Stimulated activated CD4-positive, alpha-beta T cell treated with anti-CD3 and anti-CD28 coated beads, TNF-alpha, amount 100 ng/mL, for 1 hour (primary cell): Measurements from ENCODE around the gene PI4KA.

Source experiments
- DNase-seq, 3 donors: peaks; one replicate each; pipeline ENCODE4 v3.0.0-alpha.2; 2020; ENCODE audit warnings: low read depth in 3 of 3, low spot score in 1 of 3

PI4KA gene

GRCh38 chr22:20818471-20818870 lies 40.1 kb downstream of the PI4KA start:
- DNase-seq, result no peak

DNA sequence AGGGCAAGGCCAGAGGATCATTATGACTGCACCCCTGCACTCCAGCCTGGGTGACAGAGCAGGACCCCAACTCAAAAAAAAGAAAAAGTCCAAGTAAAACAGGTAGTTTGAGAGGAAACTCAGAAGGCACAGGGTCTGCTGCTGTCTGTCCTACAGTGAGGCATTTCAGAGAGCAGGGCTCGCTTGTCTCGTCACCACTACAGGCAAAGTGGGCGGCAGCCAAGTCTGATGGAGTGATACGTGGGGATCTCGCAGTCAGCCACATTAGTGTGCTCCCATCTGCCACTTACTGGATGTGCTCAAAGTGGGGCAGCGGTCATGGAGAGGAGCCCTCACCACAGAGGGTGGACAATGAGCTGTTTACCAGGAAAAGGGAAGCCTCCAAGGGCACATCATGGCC lies 42.1 kb downstream of the PI4KA start:
- DNase-seq, result no peak

GRCh38 chr22:20815477-20816050 lies 43.0 kb downstream of the PI4KA start:
- DNase-seq, result no peak

DNA sequence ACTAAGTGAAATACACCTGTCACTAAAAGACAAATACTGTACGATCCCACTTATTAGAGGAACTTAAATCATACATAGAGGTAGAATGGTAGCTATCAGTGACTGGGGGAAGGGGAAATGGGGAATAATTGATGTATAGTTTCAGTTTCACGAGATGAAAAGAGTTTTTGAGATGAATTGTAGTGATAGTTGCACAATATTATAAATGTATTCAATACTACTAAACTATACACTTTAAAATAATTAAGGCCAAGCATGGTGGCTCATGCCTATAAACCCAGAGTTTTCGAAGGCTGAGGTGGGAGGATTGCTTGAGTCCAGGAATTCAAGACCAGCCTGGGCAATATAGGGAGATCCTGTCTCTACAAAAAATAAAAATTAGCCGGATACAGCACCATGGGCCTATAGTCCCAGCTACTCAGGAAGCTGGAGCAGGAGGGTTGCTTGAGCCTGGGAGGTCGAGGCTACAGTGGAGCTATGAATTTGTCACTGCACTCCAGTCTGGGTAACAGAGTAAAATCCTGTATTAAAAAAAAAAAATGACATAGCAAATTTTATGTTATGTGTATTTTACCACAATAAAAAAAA lies 44.3 kb downstream of the PI4KA start:
- DNase-seq, result no peak

- DNase-seq, result no peak
Measured at GRCh38 chr22:20813056-20813455, 45.6 kb downstream of the PI4KA start.

DNA sequence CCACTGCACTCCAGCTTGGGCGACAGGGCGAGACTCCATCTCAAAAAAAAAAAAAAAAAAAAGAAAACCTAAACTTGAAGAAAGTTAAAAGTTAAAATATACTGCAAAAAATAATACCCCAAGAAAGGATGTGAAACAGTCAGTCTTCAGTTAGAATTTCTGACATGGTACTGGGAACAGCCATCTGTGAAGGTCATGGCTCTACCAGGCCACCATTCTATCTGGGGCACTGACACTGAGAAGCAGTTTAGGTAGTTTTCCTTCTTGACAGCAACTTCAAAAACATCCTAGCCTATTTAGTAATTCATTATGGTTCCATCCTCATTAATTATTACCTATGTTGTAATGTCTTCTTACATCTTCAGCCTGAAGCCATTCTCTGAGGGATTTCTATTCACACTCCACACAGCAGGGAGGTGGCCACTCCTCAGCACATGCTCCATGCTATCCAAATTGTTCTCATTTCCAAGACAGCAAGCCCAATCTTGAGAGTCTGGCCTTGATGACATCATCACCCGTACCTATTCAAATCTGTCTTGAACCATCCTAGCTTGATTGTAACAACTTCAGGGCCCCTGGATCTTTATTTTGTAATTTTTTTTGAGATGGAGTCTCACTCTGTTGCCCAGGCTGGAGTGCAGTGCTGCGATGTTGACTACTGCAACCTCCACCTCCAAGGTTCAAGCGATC lies 46.5 kb downstream of the PI4KA start:
- DNase-seq, result no peak

- DNase-seq, result no peak
Measured at GRCh38 chr22:20811171-20811570, 47.4 kb downstream of the PI4KA start.

- DNase-seq, result no peak
Measured at GRCh38 chr22:20810645-20811044, 48.0 kb downstream of the PI4KA start.

DNA sequence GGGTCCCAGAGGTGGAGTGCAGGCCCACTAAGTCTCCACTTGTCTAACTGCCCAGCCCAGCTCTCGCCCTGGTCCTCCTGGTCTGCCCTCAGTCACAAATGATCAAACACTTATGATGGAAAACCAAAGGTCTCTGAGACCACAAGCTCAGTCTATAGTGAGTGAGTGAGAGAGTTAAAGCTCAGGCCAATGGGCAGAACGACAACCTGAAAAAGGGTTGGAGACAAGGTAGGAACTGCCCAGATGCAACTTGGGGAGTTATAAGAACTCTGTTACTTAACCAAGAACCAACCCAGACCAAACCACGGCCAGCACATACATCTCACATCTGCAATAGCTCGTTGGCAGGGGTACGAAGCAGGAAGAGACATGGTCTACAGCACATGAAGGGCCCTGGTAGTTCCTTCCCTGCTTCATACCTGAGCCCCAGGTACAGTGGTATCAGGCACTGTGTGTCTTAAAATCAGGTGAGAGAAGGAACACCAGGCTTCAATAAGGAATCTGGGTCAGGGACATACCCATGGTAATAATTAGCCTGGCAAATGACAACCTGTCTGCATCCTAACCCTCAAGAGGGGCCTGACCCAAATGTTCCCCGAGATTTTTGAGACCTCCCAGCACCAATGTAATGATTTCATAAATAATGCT lies 48.9 kb downstream of the PI4KA start:
- DNase-seq, result no peak

GRCh38 chr22:20808844-20809243 lies 49.8 kb downstream of the PI4KA start:
- DNase-seq, result no peak

DNA sequence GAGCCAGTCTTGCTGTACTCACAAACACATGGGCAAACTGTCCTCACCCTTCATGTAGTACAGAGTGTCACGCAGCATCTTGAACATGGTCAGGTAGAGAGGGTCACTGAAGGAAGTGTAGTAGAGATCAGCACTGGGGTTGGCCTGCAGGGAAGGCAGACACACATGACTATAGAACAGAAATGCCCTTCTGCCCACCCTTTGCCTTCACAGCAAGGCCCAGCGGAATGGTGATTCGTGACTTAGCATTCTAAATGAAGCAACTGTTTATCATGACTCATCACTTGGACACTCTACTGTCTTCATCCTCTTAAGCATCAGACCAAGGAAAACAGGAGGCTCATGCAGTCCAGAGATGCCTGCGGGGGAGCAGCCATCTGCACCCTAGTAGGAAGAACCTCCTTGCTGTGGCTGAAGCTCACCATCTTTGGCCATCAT lies 51.3 kb downstream of the PI4KA start:
- DNase-seq, result no peak

- DNase-seq, result no peak
Measured at GRCh38 chr22:20805972-20806471, 52.6 kb downstream of the PI4KA start.

GRCh38 chr22:20804650-20805049 lies 54.0 kb downstream of the PI4KA start:
- DNase-seq, result no peak

DNA sequence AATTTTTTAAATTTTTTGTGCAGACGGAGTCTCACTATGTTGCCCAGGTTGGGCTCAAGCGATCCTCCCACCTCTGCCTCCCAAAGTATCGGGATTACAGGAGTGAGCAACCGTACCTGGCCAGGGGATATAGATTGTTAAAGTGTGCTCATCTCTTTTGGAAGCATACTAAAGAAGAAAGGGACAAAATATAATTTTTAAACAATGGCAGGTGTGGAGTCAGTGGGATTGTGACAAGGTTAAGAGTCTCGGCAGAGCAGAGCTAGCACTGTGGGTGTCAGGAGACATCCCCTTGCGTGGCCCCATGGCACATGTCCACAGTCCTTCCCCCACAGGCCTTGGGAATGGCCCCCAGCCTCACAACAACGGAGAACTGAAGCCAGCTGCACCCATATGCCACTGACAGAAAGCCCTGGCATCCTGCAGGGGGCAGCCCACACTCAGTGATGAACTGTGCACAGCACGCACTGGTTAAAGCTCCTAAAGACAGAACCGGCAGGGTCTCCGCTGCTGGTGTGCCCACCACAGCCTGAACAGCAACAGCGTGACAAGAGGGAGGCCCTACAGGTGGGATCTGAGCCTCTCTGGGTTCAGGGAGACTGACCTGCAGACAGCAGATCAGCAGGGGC lies 54.8 kb downstream of the PI4KA start:
- DNase-seq, result peak in 1 of 3 donors; percentile 8

DNA sequence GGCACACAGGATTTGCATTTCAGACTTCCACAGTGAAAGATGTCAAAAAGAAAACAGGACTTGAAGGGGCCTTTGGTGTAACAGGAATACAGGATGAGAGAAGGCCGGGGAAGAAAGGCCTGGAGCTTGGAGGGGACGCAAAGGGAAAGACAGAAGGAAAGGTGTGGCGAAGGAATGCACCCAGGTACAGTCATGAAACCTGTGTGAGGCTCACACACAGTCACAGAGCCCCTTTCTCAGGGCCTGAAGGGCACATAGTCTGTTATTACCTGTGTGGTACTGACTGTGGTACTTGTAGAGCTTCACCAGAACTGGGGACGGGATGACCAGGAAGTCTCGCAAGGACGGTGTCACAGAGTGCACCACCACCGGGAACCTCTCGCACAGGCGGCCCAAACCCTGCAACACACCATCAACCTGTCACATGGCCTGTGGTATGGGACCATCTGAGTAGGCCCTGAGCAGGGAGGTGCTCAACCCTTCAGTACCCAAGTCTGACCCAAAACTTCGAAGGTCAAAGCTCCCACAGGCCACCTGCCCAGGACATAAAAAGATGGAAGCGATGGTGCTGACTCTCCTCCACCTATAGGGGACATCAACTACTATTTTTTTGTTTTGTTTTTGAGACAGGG lies 55.6 kb downstream of the PI4KA start:
- no peak for DNase-seq

DNA sequence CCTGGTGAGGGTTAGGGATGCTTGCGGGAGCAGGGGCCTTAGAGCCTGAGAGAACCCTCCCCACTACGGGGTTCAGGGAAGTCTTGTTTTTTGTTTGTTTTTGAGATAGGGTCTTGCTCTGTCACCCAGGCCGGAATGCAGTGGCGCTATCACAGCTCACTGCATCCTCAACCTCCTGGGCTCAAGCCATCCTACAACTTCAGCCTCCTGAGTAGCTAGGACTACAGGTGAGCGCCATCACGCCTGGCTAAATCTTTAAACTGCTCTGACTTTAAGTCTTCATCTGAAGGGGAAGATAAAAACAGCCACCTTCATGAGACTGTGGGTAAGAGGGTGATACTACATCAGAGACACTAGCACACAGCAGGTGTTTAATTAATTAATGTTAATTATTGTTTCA lies 56.2 kb downstream of the PI4KA start:
- no peak for DNase-seq

DNA sequence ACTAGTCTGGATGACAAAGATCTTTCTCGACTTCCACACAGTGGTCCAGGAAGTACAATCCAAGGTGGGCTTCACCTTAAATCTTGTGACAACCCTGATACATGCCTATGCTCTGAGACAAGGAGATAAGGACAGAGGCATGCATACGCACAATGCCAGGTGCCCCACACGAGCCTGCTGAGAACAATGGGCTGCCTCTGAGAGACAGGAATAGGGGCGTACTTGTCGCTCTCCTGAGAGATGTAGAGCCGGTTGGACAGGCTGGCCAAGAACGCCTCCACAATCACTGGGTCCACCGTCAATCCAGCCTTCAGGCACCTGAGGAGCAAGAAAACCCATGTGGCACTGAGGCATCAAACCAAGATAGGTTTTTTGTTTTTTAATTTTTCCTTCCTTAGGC lies 59.2 kb downstream of the PI4KA start:
- no peak for DNase-seq

DNA sequence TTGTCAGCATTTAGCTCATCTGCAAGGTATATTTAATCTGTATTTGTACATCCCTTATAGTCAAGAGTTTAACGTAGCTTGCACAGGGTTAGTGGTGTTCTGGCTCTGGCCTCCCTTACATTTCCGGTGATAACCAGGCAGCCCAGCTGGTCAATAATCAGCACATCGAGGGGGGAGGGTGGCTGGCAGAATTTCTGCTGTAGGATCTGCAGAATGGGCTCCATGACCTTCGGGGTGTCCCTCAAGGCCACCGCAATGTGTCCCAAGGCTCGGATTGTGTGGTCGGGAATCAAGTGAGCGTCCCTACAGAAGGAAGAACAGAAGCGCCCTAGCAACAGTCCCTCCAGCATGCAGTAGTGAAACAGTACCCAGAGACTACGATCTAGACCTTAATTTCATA lies 59.6 kb downstream of the PI4KA start:
- no peak for DNase-seq

DNA sequence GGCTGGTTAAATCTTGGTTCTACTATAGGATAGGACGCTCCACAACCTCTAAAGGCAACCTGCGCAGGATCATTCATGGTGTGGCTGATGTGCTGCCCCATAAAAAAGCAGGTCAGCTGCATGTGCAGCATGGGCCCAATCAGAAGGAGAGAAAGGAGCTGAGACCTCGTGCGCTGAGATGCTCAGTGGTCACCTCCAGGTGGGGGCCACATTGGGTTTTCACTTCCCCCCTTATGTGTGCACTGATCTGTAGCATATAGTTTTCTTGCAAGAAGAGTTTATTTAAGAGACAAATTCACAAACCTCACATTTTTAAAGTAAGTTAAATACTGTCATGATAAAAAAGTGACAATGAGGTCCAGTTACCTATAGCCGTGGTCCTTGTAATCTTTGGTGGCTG lies 60.4 kb downstream of the PI4KA start:
- DNase-seq, result no peak

GRCh38 chr22:20796731-20797130 lies 61.9 kb downstream of the PI4KA start:
- DNase-seq, result no peak
